Thyroid gland (tissue), 4 donors: ENCODE data around the gene NHERF2. TPM values are rescaled to one million over a fixed set of nuclear protein-coding genes. Genes with fewer than 3 reads are reported as not detected.

ENCODE experiments used
- DNase-seq, 2 donors: peaks; one replicate each; pipeline ENCODE4 v3.0.0-alpha.2; 2019
- H3K27ac ChIP-seq, 3 donors: fragments of 200-600 bp; sonication (generic); 1 replicate in 2 of 3; 2 replicates in 1 of 3; pipeline ENCODE4 v1.5.1; 2016 to 2019; ENCODE audit warnings: mild to moderate bottlenecking in 1 of 3, moderate library complexity in 1 of 3
- H3K27me3 ChIP-seq: fragments of 200-600 bp; sonication (generic); one replicate; pipeline ENCODE4 v1.5.1; 2019
- H3K36me3 ChIP-seq, 2 donors: fragments of 200-600 bp; sonication (generic); one replicate each; pipeline ENCODE4 v1.5.1; 2016 to 2019
- H3K4me1 ChIP-seq, 2 donors: fragments of 200-600 bp; sonication (generic); one replicate each; pipeline ENCODE4 v1.5.1; 2017 to 2019
- H3K4me3 ChIP-seq, 3 donors: fragments of 200-600 bp; sonication (generic); replicated peaks in 1 of 3; 1 replicate in 2 of 3; 2 replicates in 1 of 3; pipeline ENCODE4 v1.5.1; 2016; ENCODE audit warnings: mild to moderate bottlenecking in 1 of 3
- H3K9me3 ChIP-seq: fragments of 200-600 bp; sonication (generic); one replicate; pipeline ENCODE4 v1.5.1; 2017
- POLR2A ChIP-seq, 2 donors: fragments of 450-650 bp; IDR thresholded peaks; one replicate each; pipeline ENCODE4 v1.6.1; 2017; ENCODE audit warnings: antibody characterized with exemption in 2 of 2, mild to moderate bottlenecking in 2 of 2, moderate library complexity in 1 of 2
- WGBS, 2 donors: methylation state at CpG; one replicate each; pipeline ENCODE4 v1.1.5; 2017; 5-methylcytosine and 5-hydroxymethylcytosine counted together
- intact Hi-C: fragments of 100-400 bp; cut with DNase I; formaldehyde crosslinking; loops from one replicate; pipeline ENCODE4 v1.15.1; 2023
- total RNA-seq, 4 donors: library from RNA; depleted of rRNA; stranded (reverse); fragments of >200 nt; gene quantifications; one replicate each; pipeline ENCODE4 v1.2.3, GENCODE V29; 2016
- TF ChIP-seq, protein P1 (sequence below), 6 experiments: fragments of 200-600 bp in 3 of 6; fragments of 450-650 bp in 3 of 6; sonication (generic) in 3 of 6; IDR thresholded peaks; one replicate each; pipeline ENCODE4 v1.5.1; 2016 to 2019; ENCODE audit warnings: antibody characterized with exemption in 6 of 6, mild to moderate bottlenecking in 2 of 6, inconsistent platforms in 1 of 6, moderate library complexity in 1 of 6

Gene NHERF2
- total RNA-seq, 4 donors from 2014 or later, result 73.8 to 146 (median 81.6) TPM

DNA sequence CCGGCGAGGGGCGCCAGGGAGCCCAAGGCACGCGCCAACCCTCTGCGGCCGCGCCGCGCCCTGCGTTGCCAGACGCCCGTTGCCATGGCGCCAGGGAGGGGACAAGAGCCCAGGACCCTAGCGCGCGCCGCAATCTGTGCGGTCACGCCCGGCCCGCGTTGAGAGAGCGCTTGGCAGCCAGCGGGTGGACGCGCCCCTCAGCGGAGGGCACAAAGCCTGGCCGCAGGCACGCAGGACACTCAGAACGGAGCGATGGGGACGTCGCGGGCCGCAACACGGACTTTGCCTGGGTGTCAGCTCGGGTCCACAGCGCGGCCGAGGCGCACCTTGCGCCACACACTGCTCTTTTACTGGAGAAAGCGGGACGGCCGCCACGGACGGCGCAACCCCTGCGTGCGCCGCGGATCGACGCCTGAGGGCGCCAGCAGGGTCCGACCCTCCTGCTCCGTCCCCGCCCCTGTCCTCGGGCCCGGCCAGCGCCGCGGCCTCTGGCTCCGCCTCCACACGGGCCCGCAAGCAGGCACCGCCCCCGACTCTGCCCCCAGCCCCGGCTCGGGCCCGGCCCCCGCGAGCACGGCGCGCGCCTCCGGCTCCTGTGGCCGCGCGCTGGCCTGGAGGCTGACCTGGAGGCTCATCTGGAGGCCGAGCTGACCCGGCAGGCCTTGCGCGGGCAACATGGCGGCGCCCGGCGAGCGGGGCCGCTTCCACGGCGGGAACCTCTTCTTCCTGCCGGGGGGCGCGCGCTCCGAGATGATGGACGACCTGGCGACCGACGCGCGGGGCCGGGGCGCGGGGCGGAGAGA lies 43.0 kb upstream of the NHERF2 start, which contains the start of gene GFER:
GFER (plus strand) TSS at position 650 of the 803 bp plus-strand sequence; CDS start at position 676, 26 bp downstream.
- peaks cover 5 to 24% of the 10 kb centered on the region in 2 donors for H3K4me1 ChIP-seq
- H3K9me3 ChIP-seq, result no peaks in the 10 kb centered on the region
- intact Hi-C loops, result no loop called here
- TF ChIP-seq, protein P1, sequence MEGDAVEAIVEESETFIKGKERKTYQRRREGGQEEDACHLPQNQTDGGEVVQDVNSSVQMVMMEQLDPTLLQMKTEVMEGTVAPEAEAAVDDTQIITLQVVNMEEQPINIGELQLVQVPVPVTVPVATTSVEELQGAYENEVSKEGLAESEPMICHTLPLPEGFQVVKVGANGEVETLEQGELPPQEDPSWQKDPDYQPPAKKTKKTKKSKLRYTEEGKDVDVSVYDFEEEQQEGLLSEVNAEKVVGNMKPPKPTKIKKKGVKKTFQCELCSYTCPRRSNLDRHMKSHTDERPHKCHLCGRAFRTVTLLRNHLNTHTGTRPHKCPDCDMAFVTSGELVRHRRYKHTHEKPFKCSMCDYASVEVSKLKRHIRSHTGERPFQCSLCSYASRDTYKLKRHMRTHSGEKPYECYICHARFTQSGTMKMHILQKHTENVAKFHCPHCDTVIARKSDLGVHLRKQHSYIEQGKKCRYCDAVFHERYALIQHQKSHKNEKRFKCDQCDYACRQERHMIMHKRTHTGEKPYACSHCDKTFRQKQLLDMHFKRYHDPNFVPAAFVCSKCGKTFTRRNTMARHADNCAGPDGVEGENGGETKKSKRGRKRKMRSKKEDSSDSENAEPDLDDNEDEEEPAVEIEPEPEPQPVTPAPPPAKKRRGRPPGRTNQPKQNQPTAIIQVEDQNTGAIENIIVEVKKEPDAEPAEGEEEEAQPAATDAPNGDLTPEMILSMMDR (IDR thresholded peaks at IDR 0.05), result peak in 3 of 6 experiments; percentile 17 to 42 (median 32)
- TF ChIP-seq POLR2A (IDR thresholded peaks at IDR 0.05), result peak in 1 of 2 donors; percentile 54
- peak within 1 kb of the TSS; percentile 46 to 85 (median 51) for H3K4me3 ChIP-seq
- peaks cover 12 to 13% of the 10 kb centered on the region in 2 donors for H3K36me3 ChIP-seq
- peak within 1 kb of the TSS in 2 of 3 donors; percentile 57 to 62 for H3K27ac ChIP-seq
- WGBS, 2 donors, result no CpG with 5 or more reads among the region's 109 CpGs
- peaks cover 7% of the 10 kb centered on the region for H3K27me3 ChIP-seq
- DNase-seq, result peak; percentile 86 to 87

DNA sequence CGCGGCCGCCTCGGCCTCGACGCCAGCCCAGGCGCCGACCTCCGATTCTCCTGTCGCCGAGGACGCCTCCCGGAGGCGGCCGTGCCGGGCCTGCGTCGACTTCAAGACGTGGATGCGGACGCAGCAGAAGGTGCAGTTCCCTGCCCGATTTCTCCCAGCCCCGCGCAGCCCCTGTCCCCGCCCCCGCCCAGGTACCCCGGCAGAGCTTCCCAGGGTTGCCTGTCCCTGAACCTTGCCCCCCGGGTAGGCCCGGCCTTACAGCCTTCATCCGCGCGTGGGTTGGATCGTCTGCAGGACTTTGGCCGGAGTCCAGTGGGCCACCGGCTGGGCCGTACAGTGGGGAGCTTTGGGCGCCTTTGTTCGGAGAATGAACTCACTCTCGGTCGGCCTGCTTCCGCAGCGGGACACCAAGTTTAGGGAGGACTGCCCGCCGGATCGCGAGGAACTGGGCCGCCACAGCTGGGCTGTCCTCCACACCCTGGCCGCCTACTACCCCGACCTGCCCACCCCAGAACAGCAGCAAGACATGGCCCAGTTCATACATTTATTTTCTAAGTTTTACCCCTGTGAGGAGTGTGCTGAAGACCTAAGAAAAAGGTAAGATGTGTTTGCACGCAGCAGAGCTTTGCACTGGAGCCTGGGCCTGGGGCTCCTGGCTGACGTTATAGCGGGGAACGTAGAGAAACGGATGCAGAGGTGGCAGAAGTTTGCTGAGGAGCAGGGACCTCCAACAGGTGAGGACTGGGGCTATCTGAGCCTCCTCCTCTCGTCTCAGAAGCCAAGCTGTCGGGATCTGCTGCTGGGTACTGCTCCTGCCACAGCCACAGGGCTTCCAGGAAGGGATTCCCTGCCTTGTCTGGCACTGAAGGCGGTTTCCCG lies 42.1 kb upstream of the NHERF2 start:
- TF ChIP-seq, protein P1 (IDR thresholded peaks at IDR 0.05), result no peak
- TF ChIP-seq POLR2A (IDR thresholded peaks at IDR 0.05), result no peak
- H3K4me1 ChIP-seq, result peaks cover 5 to 19% of the 10 kb centered on the region in 2 donors
- DNase-seq, result peak in 1 of 2 donors; percentile 36
- no peaks in the 10 kb centered on the region for H3K9me3 ChIP-seq
- 20 to 28% methylated on average over 26 to 34 of the region's 58 CpGs for WGBS, 2 donors
- intact Hi-C loops, result no loop called here
- H3K36me3 ChIP-seq, result peaks cover 10 to 13% of the 10 kb centered on the region in 2 donors
- peak overlapping the region in 2 of 3 donors; percentile 57 to 62 for H3K27ac ChIP-seq
- peak overlapping the region; percentile 46 to 85 (median 51) for H3K4me3 ChIP-seq
- no peaks in the 10 kb centered on the region for H3K27me3 ChIP-seq

DNA sequence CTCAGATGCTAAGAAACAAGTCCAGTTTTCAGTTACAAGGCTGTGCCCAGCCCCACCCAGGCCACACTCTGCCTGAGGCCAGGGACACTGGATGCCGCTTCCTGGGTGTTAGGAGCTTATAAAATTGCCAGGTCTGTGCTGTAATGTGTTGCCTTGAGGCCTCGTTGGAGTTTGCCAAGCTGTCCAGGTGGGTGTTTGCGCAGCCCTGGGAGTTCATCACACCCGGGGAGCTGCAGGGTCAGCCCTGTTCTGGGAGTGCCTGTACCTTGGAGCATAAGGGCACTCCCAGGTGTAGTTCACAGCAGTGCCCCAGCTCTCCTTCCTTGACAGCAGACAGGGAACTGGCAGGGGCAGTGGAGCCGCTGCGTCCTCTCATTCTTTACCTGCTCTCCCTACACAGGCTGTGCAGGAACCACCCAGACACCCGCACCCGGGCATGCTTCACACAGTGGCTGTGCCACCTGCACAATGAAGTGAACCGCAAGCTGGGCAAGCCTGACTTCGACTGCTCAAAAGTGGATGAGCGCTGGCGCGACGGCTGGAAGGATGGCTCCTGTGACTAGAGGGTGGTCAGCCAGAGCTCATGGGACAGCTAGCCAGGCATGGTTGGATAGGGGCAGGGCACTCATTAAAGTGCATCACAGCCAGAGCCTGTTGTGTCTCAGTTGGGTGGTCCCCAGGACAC lies 41.1 kb upstream of the NHERF2 start:
- Histone ChIP-seq H3K27ac (no peak overlapping the region), H3K9me3 (no peaks in the 10 kb centered on the region), H3K27me3 (peaks cover 5% of the 10 kb centered on the region), H3K36me3 (peaks cover 10 to 13% of the 10 kb centered on the region in 2 donors), H3K4me3 (no peak overlapping the region), H3K4me1 (peaks cover 10 to 25% of the 10 kb centered on the region in 2 donors)
- WGBS, 2 donors, result 98% methylated on average over 9 of the region's 14 CpGs
- TF ChIP-seq POLR2A (IDR thresholded peaks at IDR 0.05), result no peak
- TF ChIP-seq, protein P1 (IDR thresholded peaks at IDR 0.05), result no peak
- no peak for DNase-seq
- intact Hi-C loops, result no loop called here

DNA sequence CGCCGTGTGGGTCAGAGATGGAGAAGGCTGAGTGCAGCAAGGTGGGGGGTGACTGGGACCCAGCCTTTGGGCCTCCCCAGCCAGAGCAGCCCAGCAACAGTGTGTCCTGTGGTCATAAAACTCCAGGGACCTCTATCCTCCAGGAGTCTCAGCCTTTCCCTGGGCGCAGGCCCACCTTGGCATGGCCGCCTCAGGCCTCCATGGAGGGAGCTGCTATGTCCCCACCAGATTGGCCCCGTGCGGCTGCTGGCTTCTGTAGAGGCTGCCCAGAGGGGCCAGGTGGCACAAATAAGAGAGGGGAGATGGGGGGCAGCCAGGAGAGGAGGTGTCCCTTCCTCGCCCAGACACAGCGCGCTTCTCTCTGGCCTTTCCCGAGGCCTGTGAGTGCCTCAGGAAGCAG lies 39.5 kb upstream of the NHERF2 start:
- Histone ChIP-seq H3K27me3 (peaks cover 14% of the 10 kb centered on the region), H3K4me3 (no peak overlapping the region), H3K4me1 (peaks cover 20 to 40% of the 10 kb centered on the region in 2 donors), H3K9me3 (no peaks in the 10 kb centered on the region), H3K27ac (no peak overlapping the region), H3K36me3 (peaks cover 10 to 13% of the 10 kb centered on the region in 2 donors)
- intact Hi-C loops, result no loop called here
- WGBS, 2 donors, result 83 to 88% methylated on average over 8 to 10 of the region's 10 CpGs
- TF ChIP-seq, protein P1 (IDR thresholded peaks at IDR 0.05), result no peak
- no peak for DNase-seq
